Fibroblast of skin of right biceps (primary cell): Measurements from ENCODE around the gene TOP2B.

ENCODE experiments used
- DNase-seq: peaks from one replicate; pipeline ENCODE4 v3.0.0-alpha.2; 2013

TOP2B gene

DNA sequence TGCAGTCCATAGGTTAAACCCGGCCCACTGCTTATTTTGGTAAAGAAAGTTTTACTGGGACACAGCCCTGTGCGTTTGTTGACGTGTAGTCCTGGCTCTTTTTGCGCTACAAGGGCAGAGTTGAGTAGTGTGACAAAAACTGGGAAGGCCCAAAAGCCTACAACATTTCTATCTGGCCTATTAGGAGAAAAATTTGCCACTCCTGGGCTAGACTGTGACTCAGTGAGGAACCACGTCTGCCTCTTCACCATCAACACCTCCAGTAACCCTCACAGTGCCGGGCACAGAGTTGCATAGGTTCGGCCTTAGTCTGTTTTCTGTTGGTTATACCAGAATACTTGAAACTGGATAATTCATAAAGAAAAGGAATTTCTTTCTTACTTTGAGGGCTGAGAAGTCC, 110.3 kb downstream of the TOP2B start:
- DNase-seq, result no peak

DNA sequence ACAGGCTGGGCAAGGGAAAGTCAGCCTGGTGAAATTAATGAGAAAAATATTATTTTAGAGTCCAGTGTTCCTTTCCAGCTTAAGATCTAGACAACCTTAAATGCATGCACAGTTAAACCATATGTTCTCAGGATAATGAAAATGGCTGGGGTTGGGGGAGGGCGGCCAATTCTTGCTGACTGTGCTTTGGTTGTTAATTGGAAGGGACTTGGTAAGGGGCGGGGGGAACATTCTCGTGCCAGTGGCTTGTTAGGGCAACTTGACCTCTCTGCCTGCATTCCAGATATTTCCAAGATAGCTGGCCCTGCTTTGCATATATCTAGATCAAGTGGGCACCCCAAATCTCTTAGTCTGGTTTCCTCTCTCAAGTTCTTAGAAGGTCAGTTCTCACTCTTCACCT, 112.5 kb downstream of the TOP2B start:
- no peak for DNase-seq

DNA sequence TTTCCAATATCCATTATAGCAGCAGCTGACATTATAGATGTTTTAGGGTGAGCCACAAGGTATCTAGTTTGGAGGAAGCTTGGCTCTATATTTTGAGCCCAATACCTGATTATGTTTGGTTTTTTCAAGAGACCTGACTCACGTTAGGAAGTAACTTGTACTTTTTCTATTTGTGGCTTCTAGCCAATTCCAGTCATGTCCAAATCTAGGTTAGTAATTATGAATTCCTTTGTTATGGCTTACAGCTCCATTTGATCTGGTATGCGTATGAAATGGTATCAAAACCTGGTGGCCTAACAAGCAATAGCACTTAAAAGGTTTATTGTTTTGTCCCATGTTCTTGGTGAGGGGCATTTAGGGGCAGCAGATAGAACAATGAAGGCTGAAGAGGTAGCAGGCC, 115.9 kb downstream of the TOP2B start:
- DNase-seq, result peak; percentile 57

DNA sequence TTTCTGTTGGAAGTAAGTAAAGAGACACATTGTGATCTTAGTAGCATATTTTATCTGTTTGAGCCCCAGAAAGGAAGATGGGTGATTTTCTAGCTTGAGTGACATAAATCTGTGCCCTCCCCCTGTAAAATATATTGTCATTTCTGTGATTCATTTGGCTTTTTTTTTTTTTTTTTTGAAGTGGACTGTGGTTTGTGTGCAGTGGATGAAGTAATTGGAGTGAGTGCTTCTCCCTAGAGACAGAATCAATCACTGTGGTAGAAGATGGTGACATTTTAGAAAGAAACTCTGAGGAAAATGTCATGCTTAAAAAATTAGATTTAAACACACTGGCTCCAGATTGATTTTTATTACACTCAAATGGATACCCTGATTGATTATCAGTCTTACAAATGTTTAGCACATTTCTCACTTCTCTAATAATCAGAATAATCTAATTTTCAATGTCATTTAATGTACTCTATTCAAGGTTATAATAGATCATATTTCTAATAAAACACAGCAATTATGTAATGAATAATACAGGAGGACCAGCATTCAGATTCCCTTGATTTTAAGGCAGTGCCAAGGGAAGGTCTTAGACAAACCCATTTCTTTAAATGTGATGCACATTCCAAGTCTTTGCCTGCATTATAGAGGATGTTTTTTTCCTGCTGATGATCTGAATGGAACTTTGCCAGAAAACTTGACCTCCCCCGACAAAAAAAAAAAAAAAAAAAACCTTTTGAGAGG, 116.6 kb downstream of the TOP2B start:
- DNase-seq, result peak; percentile 82
